GM18511 (cell line): ENCODE data around the gene IL13.
A peak's percentile ranks its signal among the peaks of the same experiment; 100 is the strongest.
"Not testable (repeated sequence)": the region's sequence is repeated elsewhere in the genome, so short reads cannot be mapped to it uniquely, and the experiment has no call there.

Source experiments
- ATAC-seq: cut with Tn5 transposase; IDR thresholded peaks from one replicate; pipeline ENCODE4 v1.9.1; 2021; ENCODE audit warnings: mild to moderate bottlenecking, moderate library complexity; ENCODE audit not compliant: unreplicated experiment

Gene IL13

DNA sequence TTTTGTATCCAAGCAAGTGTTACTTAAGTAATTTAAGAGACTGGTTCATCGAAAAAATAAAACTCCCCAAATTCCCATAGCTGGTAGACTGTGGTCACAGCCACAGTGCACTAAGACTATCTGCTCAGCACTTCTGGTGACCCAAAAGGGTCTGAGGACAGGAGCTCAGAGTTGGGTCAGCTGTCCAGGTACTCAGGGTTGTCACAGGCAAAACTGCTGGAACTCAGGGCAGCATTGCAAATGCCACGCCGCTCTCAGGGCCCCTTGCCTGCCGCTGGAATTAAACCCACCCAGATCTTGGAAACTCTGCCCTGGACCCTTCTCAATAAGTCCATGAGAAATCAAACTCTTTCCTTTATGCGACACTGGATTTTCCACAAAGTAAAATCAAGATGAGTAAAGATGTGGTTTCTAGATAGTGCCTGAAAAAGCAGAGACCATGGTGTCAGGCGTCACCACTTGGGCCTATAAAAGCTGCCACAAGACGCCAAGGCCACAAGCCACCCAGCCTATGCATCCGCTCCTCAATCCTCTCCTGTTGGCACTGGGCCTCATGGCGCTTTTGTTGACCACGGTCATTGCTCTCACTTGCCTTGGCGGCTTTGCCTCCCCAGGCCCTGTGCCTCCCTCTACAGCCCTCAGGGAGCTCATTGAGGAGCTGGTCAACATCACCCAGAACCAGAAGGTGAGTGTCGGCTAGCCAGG lies at the start of gene IL13:
TSS of gene IL13 (plus strand) at position 498 of the 705 bp plus-strand sequence. CDS start at position 512, 14 bp downstream.
- ATAC-seq: no peak

DNA sequence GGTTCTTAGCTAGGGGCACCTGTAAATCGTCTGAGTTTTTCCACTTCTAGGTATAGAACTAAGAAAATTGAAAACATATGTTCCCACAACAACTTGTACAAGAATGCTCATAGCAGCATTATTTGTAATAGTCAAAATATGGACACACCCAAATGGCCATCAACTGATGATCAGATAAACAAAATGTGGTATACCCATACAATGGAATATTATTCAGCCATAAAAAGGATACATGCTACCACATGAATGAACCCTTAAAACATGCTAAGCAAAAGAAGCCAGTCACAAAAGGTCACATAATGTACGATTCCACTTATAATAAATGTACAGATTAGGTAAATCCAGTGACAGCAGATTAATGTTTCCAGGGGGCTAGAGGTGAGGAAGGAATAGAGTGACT lies 46.0 kb upstream of the IL13 start:
- no peak for ATAC-seq

- no peak for ATAC-seq
These were observed 45.1 kb upstream of the IL13 start for GRCh38 chr5:132612846-132613245.

DNA sequence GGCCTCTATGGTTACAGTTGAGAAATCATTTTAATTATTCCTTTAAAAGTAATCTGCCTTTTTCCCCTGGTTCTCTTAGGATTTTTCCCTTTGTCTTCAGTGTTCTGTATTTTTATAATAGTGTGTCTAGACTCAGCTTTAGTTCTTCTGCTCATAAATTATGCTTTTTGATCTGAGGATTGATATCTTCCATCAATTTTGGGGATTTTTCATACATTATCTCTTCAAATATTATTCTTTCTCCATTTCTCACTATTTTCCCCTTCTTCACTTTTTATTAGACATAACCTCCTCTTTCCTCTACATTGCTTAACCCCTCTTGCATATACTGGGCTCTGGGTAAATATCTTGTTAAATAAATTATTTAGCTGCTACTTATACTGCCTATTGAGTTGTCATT lies 36.3 kb upstream of the IL13 start:
- no peak for ATAC-seq

DNA sequence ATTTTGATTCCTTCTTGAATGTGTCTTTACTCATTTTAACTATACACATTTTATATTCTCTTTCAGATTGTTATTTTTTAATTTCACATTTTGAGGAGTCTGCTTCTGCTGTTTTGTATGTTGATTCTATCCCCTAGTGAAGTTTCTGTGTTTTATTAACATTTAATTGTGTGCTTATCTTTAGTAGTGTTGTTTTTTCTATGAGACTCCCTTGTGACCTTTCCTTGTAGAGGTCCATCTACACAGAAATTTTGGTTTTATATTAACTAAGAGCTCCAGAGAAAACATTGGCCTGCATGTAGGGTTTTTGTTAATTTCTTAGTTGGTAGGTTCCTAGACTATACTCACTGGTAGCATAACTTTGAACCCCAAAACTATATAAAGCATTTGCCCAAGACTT lies 35.4 kb upstream of the IL13 start:
- no peak for ATAC-seq

DNA sequence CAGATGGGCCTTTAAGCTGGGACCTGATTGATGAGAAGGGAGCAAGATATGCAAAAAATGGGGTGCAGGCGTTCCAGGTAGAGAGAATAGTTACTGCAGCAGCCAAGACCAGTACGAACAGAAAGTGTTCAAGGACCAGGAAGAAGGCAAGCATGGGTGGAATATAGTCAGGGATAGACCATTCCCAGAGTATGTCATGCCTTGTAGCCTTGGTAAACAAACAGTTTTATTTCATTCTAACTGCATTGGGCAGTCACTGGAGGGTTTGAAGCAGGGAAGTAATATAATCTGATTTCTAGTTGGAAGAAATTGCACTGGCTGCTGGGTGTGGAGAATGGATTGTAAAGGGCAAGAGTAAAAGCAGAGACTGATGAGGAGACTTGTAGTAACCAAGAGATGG lies 30.5 kb upstream of the IL13 start:
- no peak for ATAC-seq

DNA sequence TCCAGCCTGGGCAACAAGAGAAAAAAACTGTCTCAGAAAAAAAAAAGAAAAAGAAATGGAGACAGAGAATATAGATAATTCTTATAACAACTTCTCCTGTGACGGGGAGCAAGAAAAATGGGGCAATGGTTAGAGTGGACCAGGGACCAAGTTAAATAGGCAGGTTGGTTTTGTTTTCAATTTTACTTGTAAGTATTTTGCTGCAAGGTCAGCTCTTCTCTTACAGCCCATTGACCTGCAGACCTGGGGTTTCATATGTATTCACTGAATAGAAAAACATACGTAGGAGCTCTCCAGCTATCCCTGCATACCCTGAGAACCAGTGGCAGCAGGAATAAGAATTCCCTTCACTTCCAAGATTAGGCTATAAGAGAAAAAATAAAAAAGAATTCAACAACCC lies 29.2 kb upstream of the IL13 start:
- peak; percentile 35 for ATAC-seq

DNA sequence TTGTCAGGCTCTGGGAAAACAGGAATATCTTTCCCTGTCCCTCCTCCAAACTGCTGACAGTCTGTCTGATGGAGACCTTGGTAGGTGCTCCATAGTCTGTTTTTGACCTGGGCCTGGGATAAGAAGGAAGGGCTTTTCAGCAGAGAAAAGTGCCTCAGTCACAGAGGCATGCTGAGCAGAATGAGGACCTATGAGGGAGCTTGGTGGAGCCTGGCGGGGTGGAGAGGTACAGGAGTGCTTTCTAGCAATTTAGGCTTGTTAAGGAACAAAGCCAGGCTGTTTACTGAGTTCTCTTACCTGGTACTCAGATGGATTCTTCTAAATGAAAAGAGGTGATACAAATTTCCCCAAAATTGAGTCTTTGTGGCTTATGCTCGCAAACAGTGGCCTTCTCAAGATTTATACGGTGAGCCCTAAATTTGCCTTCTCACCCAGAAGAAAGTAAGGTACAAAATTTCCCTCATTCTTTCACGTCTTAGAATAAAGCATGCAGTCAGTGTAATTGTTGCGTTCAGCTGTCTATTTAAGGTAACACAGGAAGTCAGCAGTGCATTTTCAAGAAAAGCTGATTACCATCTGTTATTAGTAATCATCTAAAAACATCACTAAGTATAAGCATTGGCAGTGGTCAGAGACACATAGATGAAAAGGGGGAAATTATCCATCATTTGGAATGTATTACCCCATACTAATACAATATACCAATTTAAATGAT lies 28.6 kb upstream of the IL13 start:
- ATAC-seq: peak; percentile 80

DNA sequence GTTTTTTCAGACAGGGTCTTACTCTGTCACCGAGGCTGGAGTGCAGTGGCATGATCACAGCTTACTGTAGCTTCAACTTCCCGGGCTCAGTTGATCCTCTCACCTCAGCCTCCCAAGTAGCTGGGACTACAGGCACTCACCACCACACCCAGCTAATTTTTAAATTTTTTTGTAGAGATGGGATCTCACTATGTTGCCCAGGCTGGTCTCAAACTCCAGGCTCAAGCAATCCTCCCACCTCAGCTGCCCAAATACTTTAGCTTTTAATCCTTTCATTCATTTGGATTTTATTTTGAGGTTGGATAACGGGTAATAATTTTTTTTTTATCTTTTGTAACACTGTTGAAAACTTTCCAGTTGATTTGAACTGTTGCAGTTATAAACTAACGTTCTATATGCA lies 24.4 kb upstream of the IL13 start:
- ATAC-seq: not testable (repeated sequence)

GRCh38 chr5:132635873-132636272 lies 22.1 kb upstream of the IL13 start:
- peak; percentile 47 for ATAC-seq

- no peak for ATAC-seq
These were observed 20.7 kb upstream of the IL13 start for GRCh38 chr5:132637241-132637640.

GRCh38 chr5:132639706-132640130 lies 18.3 kb upstream of the IL13 start:
- peak; percentile 73 for ATAC-seq

DNA sequence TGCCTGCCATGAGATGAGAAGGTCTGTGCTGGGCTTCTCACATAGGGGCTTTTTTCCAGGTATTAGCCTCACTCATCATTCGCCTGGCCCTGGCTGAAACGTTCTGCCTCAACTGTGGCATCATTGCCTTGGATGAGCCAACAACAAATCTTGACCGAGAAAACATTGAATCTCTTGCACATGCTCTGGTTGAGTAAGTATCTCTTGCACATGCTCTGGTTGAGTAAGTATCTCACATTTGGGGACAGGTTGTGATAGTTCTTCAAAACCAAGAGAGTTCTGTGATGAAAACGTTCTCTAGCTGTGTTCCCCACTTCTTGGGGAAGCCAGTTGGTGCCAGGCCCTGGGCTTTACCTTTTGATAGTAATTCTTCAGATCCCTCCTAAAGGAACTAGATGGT lies 17.4 kb upstream of the IL13 start:
- ATAC-seq: no peak

DNA sequence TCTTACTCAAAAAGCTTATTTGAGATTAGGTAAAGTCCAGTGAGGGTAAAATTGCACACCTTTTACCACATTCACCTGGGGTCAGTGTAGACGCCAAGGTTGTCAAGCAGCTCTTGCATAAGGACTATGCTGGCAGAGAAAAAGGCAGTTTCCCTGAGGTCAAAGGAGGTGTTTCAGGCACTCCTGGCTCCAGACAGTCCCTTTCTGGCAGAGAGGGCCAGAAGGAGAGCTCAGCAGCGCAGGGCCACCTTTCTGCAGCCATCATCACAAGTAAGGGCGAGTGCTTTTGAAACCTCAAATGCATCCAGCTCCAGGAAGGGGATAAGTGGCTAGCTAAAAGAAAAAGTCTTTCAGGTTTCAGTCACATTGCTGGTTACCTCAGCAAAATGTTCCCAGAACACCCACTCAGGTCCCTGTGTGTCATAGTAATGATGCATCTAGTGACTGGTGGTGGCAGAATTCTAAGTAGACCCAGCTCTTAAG lies 16.7 kb upstream of the IL13 start:
- ATAC-seq: peak; percentile 38

DNA sequence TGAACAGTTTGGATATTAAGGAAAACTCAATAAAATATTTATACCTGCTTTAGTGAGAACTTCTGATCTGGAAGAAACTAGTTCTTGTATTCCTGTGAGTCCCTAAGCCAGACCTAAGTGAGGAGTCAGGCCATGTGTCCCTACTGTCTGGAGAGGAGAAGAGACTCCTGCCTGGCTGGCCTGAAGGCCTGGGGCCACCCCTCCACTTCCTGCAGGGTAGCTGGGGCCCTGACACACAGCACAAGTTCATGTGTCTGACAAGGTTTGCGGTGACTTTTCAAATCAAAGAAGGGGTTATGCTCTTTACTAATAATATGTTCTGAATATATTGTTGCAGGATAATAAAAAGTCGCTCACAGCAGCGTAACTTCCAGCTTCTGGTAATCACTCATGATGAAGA lies 16.1 kb upstream of the IL13 start:
- no peak for ATAC-seq

GRCh38 chr5:132644177-132644576 lies 13.8 kb upstream of the IL13 start:
- ATAC-seq: no peak

DNA sequence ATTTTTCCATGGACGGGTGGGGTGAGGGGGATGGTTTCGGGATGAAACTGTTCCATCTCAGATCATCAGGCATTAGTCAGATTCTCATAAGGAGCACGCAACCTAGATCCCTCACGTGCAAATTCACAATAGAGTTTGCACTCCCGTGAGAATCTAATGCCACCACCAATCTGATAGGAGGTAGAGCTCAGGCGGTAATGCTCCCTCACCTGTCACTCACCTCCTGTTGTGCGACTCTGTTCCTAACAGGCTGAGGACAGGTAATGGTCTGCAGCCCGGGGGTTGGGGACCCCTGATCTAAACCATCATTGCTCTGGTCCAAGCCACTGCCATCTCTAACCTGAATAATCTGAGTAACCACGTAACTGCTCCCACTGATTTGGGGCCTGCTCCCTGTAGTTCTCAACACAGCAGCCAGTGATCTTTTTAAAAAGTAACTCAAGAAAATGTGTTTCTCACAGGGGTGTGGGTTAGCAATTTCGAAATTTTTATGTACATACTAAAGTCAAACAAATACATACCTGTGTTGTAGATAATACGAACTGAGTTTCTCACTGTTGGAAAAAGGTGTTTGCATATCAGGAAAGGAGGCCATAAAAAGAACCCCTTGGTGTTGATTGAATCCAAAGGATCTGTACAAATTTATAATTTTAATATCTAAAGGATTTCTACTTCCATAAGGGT lies 11.2 kb upstream of the IL13 start:
- ATAC-seq: no peak

GRCh38 chr5:132647473-132647872 lies 10.5 kb upstream of the IL13 start:
- no peak for ATAC-seq

GRCh38 chr5:132648355-132648754 lies 9.6 kb upstream of the IL13 start:
- ATAC-seq: no peak

GRCh38 chr5:132651838-132652469 lies 6.0 kb upstream of the IL13 start:
- ATAC-seq: no peak

DNA sequence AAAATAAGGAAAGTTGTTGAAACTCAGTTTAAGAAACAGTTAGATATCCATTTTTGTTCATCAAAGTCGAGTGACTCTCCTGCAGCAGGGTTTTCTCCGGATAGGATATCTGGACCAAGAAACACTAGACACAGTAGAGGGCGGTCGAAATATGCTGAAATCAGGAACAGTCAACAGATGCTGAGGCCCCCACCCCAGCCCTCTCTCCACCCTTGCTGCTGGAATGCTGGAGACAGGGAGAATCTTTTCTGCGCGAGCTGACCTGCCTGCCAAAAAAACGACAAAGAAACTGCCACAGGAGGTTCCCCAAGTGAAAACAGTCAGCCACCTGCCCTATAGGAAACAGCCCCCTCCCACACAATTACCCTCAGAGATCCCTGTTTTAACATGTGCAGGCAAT lies 4.3 kb upstream of the IL13 start:
- ATAC-seq: no peak
